Neural cell (in vitro differentiated cells): ENCODE results near the gene DCAF5.

Experiments used
- CTCF ChIP-seq: fragments of 450-650 bp; IDR thresholded peaks from 2 replicates; pipeline ENCODE4 v1.5.1; 2014; ENCODE audit warnings: antibody characterized with exemption, mild to moderate bottlenecking, moderate library complexity; ENCODE audit not compliant: poor library complexity, severe bottlenecking
- EZH2 ChIP-seq: fragments of 200-600, 300-800 bp; shearing (Covaris generic), sonication (generic); IDR thresholded peaks from 2 replicates; pipeline ENCODE4 v1.6.1; 2014; ENCODE audit warnings: antibody characterized with exemption, low read length, borderline replicate concordance, mild to moderate bottlenecking; ENCODE audit not compliant: insufficient read depth, poor library complexity, severe bottlenecking
- POLR2AphosphoS5 ChIP-seq: IDR thresholded peaks from 2 replicates; pipeline ENCODE4 v1.6.1; 2012
- RAD21 ChIP-seq: fragments of 450-650 bp; conservative IDR thresholded peaks from 2 replicates; pipeline ENCODE4 v1.6.1; 2014; ENCODE audit warnings: antibody characterized with exemption, mild to moderate bottlenecking, moderate library complexity
- REST ChIP-seq: IDR thresholded peaks from 2 replicates; pipeline ENCODE4 v1.6.1; 2012; ENCODE audit warnings: borderline replicate concordance
- TAF1 ChIP-seq: IDR thresholded peaks from 2 replicates; pipeline ENCODE4 v1.6.1; 2012; ENCODE audit warnings: low read depth

GRCh38 chr14:69037790-69038454 is 115.0 kb downstream of the DCAF5 start:
- TF ChIP-seq CTCF (no peak), EZH2 (no peak), RAD21 (no peak), REST (no peak), POLR2AphosphoS5 (no peak), TAF1 (no peak)
